Bronchial epithelial cell (primary cell): ENCODE results near the gene TLL2. TPM values are rescaled to one million over a fixed set of nuclear protein-coding genes. Genes with fewer than 3 reads are reported as not detected.

Experiments used
- DNase-seq: peaks from one replicate; pipeline ENCODE4 v3.0.0-alpha.2; 2010; ENCODE audit warnings: low read depth
- FAIRE-seq: peaks from 2 replicates; lab custom pipeline; 2011; peaks lifted over from hg19 to GRCh38; lab: Jason Lieb, UNC
- H3K27me3 ChIP-seq: 2 replicates; pipeline ENCODE4 v1.5.1; 2011; ENCODE audit warnings: low read length; ENCODE audit not compliant: control insufficient read depth, insufficient read depth
- H3K36me3 ChIP-seq: 2 replicates; pipeline ENCODE4 v1.5.1; 2011; ENCODE audit warnings: low read length; ENCODE audit not compliant: control insufficient read depth, insufficient read depth
- H3K4me3 ChIP-seq: 2 replicates; pipeline ENCODE4 v1.5.1; 2011; ENCODE audit warnings: mild to moderate bottlenecking, low read depth, low read length, control low read depth
- CTCF ChIP-seq: IDR thresholded peaks from 2 replicates; pipeline ENCODE4 v1.5.1; 2011; ENCODE audit warnings: mild to moderate bottlenecking, moderate library complexity, low read length, control low read depth, inconsistent platforms; ENCODE audit not compliant: insufficient read depth, severe bottlenecking
- total RNA-seq: library from RNA; depleted of rRNA; stranded (reverse); fragments of >200 nt; gene quantifications from 2 replicates; pipeline ENCODE4 v1.2.1, GENCODE V29; 2014

The TLL2 gene
- total RNA-seq, 1 donor from 2014 or later, result 0.26 TPM

- H3K4me3 ChIP-seq, result no peak overlapping the region
- no peaks in the 10 kb centered on the region for H3K27me3 ChIP-seq
- FAIRE-seq (no peak), DNase-seq (no peak)
- TF ChIP-seq CTCF, result no peak
- H3K36me3 ChIP-seq, result no peaks in the 10 kb centered on the region
Measured at GRCh38 chr10:96441987-96442643, 71.6 kb downstream of the TLL2 start.

GRCh38 chr10:96441322-96441885, 72.3 kb downstream of the TLL2 start:
- peak; percentile 50 for FAIRE-seq
- Histone ChIP-seq H3K4me3 (no peak overlapping the region), H3K27me3 (no peaks in the 10 kb centered on the region), H3K36me3 (no peaks in the 10 kb centered on the region)
- DNase-seq, result no peak
- TF ChIP-seq CTCF, result no peak

- H3K36me3 ChIP-seq, result no peaks in the 10 kb centered on the region
- no peaks in the 10 kb centered on the region for H3K27me3 ChIP-seq
- no peak for DNase-seq
- no peak for FAIRE-seq
- no peak for TF ChIP-seq CTCF
- no peak overlapping the region for H3K4me3 ChIP-seq
Measured at GRCh38 chr10:96440361-96441292, 73.1 kb downstream of the TLL2 start.

GRCh38 chr10:96439725-96440124, 74.0 kb downstream of the TLL2 start:
- Histone ChIP-seq H3K4me3 (no peak overlapping the region), H3K27me3 (no peaks in the 10 kb centered on the region), H3K36me3 (no peaks in the 10 kb centered on the region)
- no peak for DNase-seq
- no peak for TF ChIP-seq CTCF
- FAIRE-seq, result no peak

GRCh38 chr10:96436035-96436434, 77.7 kb downstream of the TLL2 start:
- no peaks in the 10 kb centered on the region for H3K36me3 ChIP-seq

More at GRCh38 chr10:96436035-96436434, 77.7 kb downstream of the TLL2 start:
- no peak overlapping the region for H3K4me3 ChIP-seq
- DNase-seq (no peak), FAIRE-seq (no peak)
- TF ChIP-seq CTCF, result no peak
- no peaks in the 10 kb centered on the region for H3K27me3 ChIP-seq
